DMS53 treated with DMSO at 0.1 percent for 48 hours (cell line): Measurements from ENCODE around the gene ORAI3.

Source experiments
- DNase-seq: peaks from one replicate; lab custom pipeline; 2025; ENCODE audit not compliant: unreplicated experiment; lab: John Stamatoyannopoulos, UW

The ORAI3 gene

DNA sequence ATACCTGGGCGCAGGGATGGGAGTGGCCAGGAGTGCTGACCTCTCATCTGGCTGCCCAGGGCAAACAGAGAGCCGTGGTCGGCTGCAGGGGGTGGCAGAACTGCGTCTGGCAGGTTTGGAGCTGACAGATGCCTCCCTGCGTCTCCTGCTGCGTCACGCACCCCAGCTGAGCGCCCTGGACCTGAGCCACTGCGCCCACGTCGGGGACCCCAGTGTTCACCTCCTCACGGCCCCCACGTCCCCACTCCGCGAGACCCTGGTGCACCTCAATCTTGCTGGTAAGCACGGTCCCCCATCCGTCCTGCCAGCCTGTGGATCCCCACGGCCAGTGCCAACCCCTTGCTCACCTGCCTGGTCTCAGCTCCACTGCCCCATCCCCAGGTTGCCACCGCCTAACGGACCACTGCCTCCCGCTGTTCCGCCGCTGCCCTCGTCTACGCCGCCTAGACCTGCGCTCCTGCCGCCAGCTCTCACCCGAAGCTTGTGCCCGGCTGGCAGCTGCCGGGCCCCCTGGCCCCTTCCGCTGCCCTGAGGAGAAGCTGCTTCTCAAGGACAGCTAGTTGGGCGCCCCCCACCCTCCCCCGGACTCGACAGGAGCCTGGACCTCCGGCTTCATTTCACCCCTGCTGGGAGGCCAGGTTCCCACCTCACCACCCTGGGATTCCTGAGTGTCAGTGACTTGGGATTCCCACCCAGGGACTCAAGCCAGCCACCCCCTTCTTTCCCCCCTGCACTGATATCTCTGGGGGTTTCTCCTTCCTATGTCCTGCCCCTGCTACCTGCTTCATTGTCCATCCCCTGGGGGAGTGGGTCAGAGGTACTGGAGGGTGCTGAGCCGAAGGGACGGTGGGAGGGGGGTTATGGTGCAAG, 2.0 kb upstream of the ORAI3 start:
- no peak for DNase-seq

DNA sequence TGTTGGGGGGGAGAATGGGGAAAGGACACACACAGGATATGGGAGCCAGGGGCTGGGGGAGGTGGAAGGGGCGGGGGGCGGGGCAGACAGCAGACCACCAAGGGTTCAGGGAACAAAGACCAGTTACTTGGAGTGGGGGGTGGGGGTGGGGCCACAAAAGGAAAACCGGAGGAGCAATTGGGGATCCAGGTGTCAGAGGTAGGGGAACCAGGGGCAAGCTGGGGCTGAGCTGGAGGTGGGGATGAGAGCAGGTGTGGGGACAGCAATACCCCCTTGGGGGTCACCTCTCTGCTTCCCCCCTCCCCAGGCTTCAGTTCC, 1.4 kb upstream of the ORAI3 start:
- DNase-seq: no peak

DNA sequence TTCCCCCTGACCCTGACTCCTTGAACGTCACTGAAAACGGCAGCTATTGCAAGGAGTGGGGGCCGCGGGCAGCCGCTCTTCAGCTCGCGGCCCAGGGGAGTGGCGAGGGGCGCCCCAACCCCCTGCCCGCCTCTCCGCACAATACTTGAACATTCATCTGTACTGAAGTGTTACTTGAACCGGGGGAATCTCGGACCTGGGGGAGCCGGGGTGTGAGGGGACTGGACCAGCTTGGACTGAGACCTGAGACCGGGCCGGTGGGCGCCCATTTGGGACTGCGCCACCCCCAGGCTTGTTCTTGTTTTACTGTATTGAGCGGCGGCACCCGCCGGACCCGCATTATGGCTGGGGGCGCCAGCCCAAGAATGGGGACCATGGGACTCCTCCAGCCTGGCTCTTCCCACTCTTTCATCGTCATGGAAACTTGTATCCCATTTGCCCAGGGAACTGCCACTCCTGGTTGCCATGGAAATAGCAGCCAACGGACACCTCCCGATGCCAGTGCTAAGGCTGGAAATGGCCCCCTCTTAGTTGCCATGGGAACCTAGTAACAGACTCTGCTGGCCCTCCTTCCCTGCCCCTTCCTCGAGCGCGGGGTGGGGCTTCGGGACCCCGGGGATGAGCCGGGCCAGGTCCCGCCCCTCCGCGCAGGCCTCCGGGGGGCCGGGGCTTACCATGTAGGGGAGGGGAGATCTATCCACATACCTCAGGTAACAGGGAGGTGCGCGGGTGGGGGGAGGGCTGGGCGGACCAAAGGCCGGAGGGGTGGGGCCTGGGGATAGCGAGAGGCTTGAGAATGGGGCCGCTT, 805 bp upstream of the ORAI3 start:
- peak; percentile 82 for DNase-seq

DNA sequence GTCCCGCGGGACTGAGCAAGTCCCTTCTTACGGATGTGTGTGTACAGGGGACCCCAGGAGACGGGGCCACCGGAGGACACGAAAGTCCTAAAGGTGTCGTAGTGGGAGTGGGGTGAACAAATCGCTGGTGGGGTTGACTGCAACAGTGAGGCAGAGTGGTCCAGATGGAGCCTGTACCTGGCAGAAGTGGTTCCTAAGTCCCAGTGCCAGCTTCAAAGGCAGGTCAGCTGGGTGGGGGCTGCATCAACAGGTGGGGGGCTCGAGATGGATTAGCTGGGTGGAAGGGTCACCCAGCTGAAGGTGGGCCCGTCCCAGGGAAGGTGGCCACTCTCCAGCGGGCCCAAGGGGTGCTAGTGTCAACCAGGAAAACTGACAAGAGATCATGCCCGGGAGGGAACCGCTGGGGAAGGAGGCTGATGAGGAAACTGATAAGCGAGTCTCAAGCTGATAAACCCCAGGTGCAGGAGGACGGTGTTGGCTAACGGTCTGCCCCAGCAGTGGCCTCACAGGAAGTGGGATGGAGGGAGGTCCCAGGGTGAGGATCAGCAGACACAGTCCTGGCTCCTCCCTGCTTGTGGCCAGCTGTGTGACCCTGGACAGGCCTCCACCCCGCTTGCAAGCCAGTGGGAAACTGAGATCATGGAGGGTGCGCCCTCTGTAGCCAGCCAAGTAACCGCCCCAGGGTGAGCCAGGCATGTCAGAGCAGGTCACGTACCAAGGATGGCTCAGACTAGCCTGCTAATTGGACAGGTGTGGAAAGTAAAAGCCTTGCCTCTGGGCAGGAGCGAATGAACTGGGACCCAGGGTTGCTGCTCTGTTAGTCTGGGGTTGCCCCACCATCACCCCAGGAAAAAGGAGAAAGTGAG, 1.0 kb downstream of the ORAI3 start:
- DNase-seq: peak; percentile 37

DNA sequence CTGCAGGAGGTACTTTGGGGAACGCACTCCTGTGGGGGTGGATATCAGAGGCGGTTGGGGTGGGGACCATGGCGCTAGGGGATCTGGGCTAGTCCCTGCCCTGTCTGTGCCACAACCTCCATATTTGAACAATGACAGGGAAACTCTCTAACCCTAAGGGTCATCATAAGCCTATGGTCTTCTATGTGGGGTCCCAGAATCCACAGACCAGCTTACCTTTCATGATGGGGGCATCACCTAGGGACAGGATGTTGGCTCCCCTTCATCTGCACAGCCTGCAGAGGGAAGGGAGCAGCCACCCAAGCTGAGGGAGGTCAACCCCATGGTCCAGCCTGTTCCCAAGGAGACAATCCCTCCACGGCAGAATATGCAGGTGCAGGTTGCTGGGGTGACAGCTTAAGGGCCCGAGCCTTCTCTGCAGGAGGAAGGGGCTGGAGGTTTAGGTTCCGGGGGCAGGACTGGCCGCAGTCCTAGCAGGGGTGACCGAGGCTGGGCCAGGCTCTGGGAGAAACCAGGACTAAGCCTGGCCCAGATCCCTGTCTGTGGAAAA, 1.7 kb downstream of the ORAI3 start:
- no peak for DNase-seq

DNA sequence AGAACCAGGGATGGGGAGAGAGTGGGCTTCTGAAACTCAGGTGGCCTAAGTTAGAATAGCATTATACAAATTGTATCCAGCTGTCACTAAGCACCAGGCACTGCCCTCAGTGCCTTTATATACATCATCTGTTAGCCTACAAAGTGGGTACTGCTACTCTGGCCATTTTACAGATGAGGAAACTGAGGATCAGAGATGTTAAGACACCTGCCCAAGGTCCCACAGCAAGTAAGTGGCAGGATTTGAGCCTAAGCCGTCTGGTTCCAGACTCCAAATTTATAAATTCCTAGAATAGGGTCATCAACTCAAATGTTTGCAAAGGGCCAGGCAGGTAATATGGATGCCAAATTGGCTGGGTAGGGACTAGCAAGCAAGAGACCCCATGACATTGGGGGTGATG, 2.3 kb downstream of the ORAI3 start:
- DNase-seq: no peak

DNA sequence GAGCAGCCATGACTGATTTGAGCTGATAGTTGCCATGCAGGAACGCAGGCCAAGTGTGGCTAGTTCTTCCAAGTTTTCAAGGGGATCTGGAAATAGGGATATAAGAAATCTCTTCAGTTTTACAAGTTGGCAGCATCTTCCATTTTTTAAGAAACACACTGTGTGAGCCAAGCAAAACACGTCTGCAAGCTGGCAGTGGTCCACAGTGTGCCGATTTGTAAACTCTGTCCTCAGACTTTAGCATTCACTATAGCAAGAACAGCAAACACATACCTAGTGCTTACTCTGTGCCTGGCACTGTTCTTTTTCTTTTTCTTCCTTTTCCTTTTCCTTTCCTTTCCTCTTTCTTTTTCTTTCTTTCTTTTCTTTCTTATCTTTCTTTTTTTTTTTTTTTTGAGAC, 2.9 kb downstream of the ORAI3 start:
- no peak for DNase-seq

DNA sequence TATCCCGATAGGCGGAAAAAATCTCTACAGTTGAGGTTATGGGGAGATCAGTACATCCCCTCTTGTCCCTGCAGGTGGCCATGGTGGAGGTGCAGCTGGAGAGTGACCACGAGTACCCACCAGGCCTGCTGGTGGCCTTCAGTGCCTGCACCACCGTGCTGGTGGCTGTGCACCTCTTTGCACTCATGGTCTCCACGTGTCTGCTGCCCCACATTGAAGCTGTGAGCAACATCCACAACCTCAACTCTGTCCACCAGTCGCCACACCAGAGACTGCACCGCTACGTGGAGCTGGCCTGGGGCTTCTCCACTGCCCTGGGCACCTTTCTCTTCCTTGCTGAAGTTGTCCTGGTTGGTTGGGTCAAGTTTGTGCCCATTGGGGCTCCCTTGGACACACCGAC, 4.2 kb downstream of the ORAI3 start:
- DNase-seq: no peak

DNA sequence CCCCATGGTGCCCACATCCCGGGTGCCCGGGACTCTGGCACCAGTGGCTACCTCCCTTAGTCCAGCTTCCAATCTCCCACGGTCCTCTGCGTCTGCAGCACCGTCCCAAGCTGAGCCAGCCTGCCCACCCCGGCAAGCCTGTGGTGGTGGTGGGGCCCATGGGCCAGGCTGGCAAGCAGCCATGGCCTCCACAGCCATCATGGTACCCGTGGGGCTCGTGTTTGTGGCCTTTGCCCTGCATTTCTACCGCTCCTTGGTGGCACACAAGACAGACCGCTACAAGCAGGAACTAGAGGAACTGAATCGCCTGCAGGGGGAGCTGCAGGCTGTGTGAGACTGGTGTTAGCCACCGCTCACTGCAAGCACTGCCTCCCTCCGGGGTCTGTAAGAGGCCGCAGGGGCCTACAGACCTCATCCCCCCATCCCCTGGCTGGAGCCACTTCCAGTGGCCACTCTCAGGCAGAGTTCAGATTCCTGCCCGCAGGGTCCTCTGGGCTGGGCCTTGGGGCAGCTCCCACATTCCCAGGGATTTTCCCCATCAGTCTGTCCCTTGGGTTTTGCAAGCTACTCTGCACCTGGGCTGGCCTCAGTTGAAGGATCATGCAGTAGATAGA, 4.8 kb downstream of the ORAI3 start:
- peak; percentile 7 for DNase-seq

DNA sequence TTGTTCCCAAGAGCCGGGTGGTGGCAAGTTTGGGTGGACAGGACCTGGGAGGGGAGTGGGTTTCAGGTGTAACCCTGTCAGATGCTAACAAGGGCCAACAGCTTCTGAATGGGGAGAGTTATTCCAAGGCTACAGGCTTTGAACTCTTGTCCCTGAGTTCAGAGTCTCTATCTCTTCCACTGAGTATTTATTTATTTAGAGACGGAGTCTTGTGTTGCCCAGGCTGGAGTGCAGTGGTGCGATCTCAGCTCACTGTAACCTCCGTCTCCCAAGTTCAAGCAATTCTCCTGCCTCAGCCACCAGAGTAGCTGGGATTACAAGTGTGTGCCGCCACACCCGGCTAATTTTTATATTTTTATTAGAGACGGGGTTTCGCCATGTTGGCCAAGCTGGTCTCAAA, 6.1 kb downstream of the ORAI3 start:
- no peak for DNase-seq

DNA sequence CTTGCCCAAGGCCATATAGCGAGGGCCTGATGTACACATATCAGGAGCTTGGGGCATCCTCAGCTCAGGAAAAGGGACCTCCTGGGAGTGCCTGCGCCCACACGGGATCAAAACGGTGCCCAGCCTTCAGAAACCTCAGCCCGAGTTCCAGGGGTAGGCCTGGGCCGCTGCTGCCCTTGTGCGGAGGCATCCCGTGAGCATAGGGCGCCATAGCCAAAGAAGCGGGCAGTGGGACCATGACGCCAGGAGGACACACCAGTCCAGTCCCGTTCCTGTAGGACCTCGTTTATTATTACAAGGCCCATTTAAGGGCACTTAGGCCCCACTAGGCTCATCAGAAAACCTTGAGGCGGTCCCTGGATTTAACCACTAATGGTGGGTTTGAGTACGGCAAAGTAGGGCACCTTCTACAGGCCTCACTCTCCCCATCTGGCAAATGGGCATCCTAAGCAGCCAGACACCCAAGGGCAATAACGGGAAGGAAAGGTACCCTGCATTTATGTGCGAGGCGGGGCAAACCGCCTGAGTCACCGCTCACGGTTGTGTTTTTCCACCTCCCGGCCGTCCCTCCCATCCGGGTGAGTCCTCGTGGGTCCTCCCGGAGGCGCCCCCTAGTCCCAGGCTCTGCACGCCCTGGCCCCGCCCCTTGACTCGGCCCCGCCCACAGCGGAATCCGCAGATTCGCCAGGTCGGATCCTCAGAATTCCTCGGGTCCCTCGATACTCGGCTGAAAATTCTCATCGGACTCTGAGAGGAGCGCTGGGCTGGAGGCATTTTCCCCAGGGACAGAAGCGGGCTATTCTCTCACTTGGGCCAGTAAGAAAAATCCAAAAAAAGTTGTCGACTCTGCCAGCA, 8.0 kb downstream of the ORAI3 start:
- DNase-seq: peak; percentile 34

DNA sequence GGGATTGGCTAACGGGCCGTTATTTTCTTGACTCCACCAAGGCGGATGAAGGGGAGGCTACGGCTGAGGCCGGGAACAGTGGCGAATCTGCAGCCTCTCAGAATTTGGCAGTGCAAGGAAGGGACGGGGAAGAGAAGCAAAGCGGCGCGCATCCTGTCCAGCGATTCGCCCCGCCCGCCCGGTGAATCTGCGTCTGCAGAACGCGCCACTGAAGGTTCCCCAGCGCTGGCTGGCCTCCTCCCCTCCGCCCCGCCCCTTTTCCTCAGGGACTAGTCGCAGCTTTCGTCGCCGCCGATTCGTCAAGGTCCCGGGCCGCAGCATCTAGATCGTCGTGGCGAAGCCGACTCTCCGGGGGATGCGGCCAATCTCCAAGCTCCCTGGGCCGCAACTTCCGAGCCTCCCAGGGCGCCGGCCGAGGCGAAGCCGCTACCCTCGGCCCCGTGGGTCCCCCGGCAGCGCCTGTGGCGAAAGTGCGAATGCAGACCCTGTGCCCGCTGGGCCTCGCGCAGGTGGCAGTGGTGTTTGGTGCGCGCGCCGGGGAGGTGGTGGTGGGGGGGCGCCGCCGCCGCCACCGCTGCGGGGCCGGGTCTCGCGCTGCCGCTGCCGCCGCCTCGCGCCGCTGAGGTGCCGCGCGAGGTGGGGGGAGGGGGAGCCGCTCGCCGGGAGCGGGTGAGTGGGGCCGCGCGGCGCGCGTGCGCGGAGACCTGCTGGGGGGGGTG, 8.7 kb downstream of the ORAI3 start, which contains the start of gene SETD1A:
SETD1A (plus strand) TSS at position 299 of the 719 bp plus-strand sequence. CDS start 978 bp downstream, outside the sequence.
- DNase-seq: peak; percentile 79

DNA sequence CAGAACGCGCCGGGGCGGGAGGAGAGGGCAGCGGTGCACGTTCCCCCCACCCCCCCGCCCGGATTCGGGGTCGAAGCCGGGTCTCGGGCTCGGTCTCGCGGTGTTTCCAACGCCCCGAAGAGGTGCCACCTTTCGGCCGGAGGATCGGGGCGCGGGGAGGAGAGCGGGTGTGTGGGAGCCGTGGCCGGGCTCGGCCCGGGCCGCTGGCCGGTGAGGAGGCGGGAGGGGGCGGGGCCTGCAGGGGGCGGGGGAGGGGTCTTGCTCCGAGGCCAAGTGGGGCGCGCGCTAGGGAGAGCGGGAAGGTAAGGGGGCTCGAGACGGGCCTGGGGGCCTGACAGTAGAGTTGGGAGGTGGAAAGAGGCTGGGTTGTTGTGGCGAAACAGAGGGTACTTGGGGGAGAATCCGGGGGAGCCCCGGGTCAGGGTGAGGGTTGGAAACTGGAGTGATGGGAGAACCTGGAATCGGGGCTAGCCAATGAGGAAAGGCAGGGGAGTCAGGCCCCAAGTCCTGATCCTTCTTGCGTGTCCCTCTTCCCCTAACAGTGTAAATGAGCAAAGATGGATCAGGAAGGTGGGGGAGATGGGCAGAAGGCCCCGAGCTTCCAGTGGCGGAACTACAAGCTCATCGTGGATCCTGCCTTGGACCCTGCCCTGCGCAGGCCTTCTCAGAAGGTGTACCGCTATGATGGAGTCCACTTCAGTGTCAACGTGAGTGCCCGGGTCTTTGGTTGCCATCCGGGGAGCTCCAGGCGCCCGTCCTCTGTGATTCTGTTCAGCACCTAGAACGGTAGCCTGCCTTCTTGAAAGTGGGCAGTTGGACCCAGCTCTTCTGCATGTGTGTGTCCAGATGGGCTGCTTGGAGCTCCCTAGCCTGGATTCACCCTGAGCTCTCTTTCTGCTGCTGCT, 9.6 kb downstream of the ORAI3 start:
- no peak for DNase-seq

DNA sequence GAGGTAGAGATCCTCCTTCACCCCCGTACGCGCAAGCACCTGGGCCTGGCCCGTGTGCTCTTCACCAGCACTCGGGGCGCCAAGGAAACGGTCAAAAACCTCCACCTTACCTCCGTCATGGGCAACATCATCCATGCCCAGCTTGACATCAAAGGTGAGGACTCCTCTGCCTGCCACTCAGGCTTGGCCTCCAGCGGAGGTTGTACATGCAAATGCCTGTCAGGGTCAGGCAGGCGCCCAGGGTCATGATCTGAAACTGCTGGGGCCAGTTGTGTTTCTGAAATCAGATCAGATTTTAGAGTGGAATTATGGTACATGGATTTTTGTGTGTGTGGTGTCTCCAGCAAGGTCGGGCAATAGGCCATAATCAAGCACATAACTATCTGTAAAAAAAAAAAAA, 12.5 kb downstream of the ORAI3 start:
- no peak for DNase-seq

DNA sequence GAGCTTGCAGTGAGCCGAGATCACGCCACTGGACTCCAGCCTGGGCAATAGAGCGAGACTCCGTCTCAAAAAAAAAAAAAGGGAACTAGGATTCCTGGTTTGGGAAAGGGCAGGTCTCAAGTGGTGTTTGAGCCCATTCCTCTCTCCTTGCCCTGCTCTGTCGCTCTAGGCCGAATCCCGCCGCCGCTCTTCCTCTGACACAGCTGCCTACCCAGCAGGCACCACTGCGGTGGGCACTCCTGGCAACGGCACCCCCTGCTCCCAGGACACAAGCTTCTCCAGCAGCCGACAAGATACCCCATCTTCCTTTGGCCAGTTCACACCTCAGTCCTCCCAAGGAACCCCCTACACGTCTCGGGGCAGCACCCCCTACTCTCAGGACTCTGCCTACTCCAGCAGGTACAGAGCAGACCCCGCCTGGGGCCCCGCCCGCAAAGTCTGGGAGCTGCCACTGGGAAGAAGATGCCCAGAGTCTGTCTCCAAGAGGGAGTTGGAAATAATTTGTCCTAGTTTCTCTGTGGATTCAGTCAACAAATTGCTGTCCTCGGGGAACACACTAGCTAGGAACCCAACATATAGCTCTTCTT, 15.2 kb downstream of the ORAI3 start:
- DNase-seq: no peak

DNA sequence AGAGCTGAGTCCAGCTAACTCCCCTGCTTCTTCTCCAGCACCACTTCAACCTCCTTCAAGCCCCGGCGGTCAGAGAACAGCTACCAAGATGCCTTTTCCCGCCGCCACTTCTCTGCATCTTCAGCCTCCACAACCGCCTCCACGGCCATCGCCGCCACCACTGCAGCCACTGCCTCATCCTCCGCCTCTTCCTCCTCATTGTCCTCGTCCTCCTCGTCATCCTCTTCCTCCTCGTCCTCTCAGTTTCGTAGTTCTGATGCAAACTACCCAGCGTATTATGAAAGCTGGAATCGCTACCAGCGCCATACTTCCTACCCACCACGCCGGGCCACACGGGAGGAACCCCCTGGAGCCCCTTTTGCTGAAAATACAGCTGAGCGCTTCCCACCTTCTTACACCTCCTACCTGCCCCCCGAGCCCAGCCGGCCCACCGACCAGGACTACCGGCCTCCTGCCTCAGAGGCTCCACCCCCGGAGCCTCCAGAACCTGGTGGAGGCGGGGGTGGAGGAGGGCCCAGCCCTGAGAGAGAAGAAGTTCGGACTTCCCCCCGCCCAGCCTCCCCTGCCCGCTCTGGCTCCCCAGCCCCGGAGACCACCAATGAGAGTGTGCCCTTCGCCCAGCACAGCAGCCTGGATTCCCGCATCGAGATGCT, 15.8 kb downstream of the ORAI3 start:
- no peak for DNase-seq

DNA sequence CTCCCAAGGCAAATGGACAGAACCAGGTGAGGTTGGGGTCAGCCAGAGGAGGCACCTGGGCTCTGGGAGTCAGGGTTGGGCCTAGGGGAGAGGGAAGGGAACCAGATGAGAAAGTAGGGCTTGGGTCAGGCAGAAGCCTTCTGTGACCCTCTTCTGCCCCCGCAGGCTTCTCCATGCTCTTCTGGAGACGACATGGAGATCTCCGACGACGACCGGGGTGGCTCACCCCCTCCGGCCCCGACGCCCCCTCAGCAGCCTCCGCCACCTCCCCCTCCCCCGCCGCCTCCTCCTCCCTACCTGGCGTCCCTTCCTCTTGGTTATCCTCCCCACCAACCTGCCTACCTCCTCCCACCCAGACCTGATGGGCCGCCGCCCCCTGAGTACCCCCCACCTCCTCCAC, 16.6 kb downstream of the ORAI3 start:
- DNase-seq: no peak
